Colonic mucosa (tissue), 4 donors: ENCODE measurements around the gene NSD1. TPM values are rescaled to one million over a fixed set of nuclear protein-coding genes. Genes with fewer than 3 reads are reported as not detected.

ENCODE experiments used
- DNase-seq: peaks from one replicate; pipeline ENCODE4 v3.0.0-alpha.2; 2020
- H3K27ac ChIP-seq: fragments of 200-600 bp; one replicate; pipeline ENCODE4 v1.8.0; 2021
- H3K27me3 ChIP-seq: fragments of 200-600 bp; one replicate; pipeline ENCODE4 v1.8.0; 2021
- H3K36me3 ChIP-seq: fragments of 200-600 bp; one replicate; pipeline ENCODE4 v1.8.0; 2021
- H3K4me1 ChIP-seq: fragments of 200-600 bp; one replicate; pipeline ENCODE4 v1.8.0; 2021; ENCODE audit warnings: mild to moderate bottlenecking
- H3K4me3 ChIP-seq: fragments of 200-600 bp; one replicate; pipeline ENCODE4 v1.8.0; 2021
- H3K9ac ChIP-seq, 2 donors: one replicate each; pipeline ENCODE4 v1.7.0; 2013; ENCODE audit warnings: control low read depth in 2 of 2, low read depth in 2 of 2, low read length in 2 of 2
- H3K9me3 ChIP-seq: fragments of 200-600 bp; one replicate; pipeline ENCODE4 v1.8.0; 2021
- intact Hi-C: fragments of 100-400 bp; cut with DNase I; formaldehyde crosslinking; loops from one replicate; pipeline ENCODE4 v1.14.1; 2022
- total RNA-seq, 2 donors: library from RNA; stranded (reverse); fragmentation: NEBNext Ultra II Directional in 1 of 2; extraction: Animal tissue kit (Norgen Biotek cat#: 25700) in 1 of 2; gene quantifications; one replicate each; pipeline ENCODE4 v1.2.1, GENCODE V29; 2021
- TF ChIP-seq, protein P1 (sequence below): fragments of 200-600 bp; IDR thresholded peaks from one replicate; pipeline ENCODE4 v1.8.0; 2022; ENCODE audit warnings: antibody characterized with exemption, mild to moderate bottlenecking
- donor health status: healthy.
- donor health status: DM: no; HTN: no; CAD: no.
- donor health status: DM: no; HTN: no; CAD: no.

Gene NSD1
- total RNA-seq, 2 donors from 2014 or later: 53.0 to 77.9 TPM

DNA sequence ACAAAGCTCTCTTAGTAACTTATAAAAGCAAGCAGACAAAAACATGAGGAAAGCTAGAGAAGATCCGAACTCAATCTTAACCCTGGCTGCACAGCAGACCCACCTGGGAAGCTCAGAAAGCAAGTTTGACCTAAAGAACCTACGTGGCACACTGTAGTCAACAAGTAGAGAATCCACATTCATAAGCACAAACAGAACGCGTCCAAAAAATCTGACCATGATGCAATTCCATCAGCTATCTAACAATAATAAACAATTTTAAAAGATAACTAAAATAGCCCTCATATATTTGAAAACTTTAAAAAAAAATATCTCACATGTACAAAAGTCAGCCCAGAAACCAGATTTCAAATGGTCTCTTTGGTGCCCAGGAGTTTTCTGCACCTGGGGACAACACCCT lies 213.2 kb downstream of the NSD1 start:
- no peak overlapping the region for H3K4me3 ChIP-seq
- TF ChIP-seq, protein P1, sequence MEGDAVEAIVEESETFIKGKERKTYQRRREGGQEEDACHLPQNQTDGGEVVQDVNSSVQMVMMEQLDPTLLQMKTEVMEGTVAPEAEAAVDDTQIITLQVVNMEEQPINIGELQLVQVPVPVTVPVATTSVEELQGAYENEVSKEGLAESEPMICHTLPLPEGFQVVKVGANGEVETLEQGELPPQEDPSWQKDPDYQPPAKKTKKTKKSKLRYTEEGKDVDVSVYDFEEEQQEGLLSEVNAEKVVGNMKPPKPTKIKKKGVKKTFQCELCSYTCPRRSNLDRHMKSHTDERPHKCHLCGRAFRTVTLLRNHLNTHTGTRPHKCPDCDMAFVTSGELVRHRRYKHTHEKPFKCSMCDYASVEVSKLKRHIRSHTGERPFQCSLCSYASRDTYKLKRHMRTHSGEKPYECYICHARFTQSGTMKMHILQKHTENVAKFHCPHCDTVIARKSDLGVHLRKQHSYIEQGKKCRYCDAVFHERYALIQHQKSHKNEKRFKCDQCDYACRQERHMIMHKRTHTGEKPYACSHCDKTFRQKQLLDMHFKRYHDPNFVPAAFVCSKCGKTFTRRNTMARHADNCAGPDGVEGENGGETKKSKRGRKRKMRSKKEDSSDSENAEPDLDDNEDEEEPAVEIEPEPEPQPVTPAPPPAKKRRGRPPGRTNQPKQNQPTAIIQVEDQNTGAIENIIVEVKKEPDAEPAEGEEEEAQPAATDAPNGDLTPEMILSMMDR: no peak
- no peak overlapping the region for H3K9ac ChIP-seq
- no peak for DNase-seq
- H3K4me1 ChIP-seq: peaks cover 10% of the 10 kb centered on the region
- H3K27ac ChIP-seq: no peak overlapping the region
- H3K9me3 ChIP-seq: no peaks in the 10 kb centered on the region
- intact Hi-C loops: no loop called here
- no peaks in the 10 kb centered on the region for H3K27me3 ChIP-seq
- H3K36me3 ChIP-seq: no peaks in the 10 kb centered on the region

DNA sequence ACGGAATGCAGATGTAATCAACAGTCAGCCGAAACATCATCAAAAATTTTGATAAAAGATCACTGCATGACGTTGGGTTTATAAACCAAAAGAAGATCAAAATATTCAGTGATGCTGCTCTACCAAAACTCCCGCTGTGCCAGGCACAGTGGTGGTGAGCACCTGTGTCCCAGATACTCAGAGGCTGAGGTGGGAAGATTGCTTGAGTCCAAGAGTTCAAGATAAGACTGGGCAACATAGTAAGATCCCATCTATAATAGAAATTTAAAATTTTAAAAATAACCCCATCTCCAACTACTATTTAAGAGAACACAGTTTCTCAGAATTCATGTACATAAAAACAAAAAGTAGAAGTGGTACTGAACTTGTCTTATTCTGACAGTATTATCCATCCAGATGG lies 214.1 kb downstream of the NSD1 start:
- intact Hi-C loops: no loop called here
- H3K27ac ChIP-seq: no peak overlapping the region
- no peak overlapping the region for H3K9ac ChIP-seq
- peaks cover 10% of the 10 kb centered on the region for H3K4me1 ChIP-seq
- H3K4me3 ChIP-seq: no peak overlapping the region
- DNase-seq: no peak
- no peaks in the 10 kb centered on the region for H3K36me3 ChIP-seq
- H3K27me3 ChIP-seq: no peaks in the 10 kb centered on the region
- TF ChIP-seq, protein P1: no peak
- H3K9me3 ChIP-seq: no peaks in the 10 kb centered on the region

DNA sequence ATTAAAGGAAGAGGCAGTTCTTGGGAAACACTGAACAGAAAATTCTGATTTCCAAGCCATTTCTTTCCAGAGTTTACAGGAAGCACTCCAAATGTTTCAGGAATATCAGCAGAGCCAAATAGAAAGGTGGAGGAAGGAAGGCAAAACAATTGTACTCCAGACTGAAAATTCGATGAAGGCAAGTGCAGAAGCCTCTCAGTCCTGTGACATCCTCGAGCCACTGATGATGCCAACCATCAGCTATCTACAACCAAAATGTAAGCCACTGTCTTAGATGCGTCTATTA lies 215.7 kb downstream of the NSD1 start:
- H3K27ac ChIP-seq: no peak overlapping the region
- no peaks in the 10 kb centered on the region for H3K9me3 ChIP-seq
- H3K27me3 ChIP-seq: no peaks in the 10 kb centered on the region
- no peak overlapping the region for H3K4me3 ChIP-seq
- TF ChIP-seq, protein P1: no peak
- H3K4me1 ChIP-seq: peaks cover 10% of the 10 kb centered on the region
- H3K9ac ChIP-seq: no peak overlapping the region
- no peaks in the 10 kb centered on the region for H3K36me3 ChIP-seq
- DNase-seq: no peak
- intact Hi-C loops: no loop called here

DNA sequence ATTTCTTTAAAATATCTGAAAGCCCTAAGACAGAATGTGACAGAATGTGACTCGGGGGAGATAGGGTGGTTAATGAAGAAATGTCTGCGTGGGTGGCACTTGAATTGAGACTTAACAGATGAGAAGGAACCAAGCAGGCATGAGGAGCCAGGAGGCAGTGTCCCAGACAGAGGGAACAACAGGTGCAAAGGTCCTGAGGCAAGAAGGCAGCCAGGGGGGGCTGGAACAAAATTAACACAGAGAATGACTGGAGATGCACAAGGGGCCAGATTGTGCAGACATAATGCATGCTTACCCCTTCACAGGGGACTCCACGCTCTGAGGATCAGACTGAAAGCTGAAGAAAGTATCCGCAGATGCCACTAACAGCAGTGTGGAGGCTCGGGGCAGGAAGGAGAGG lies 216.2 kb downstream of the NSD1 start:
- Histone ChIP-seq H3K36me3 (no peaks in the 10 kb centered on the region), H3K4me1 (peaks cover 10% of the 10 kb centered on the region), H3K9ac (no peak overlapping the region), H3K27ac (no peak overlapping the region), H3K9me3 (no peaks in the 10 kb centered on the region), H3K4me3 (no peak overlapping the region), H3K27me3 (no peaks in the 10 kb centered on the region)
- intact Hi-C loops: no loop called here
- no peak for DNase-seq
- TF ChIP-seq, protein P1: no peak

Other genes with a start within 250 kb of the NSD1 start
- gene HK3, start 234.4 kb upstream of the NSD1 start, total RNA-seq: 1 to 10 TPM; 1.6 to 3.0 TPM
- gene UIMC1, start 127.0 kb upstream of the NSD1 start, total RNA-seq: 10 to 100 TPM; 30.0 to 31.6 TPM
- 10 to 100 TPM in 1 of 2 donors, 1 to 10 TPM in 1; 9.1 to 11.2 TPM for gene ZNF346, start 111.1 kb upstream of the NSD1 start, total RNA-seq
- 100 to 1,000 TPM in 1 of 2 donors, 10 to 100 TPM in 1; 58.7 to 118 TPM for gene FGFR4, start 46.9 kb upstream of the NSD1 start, total RNA-seq
- 10 to 100 TPM; 32.9 to 39.5 TPM for gene RAB24, start 169.9 kb downstream of the NSD1 start, total RNA-seq
- gene PRELID1, start 170.0 kb downstream of the NSD1 start, total RNA-seq: 100 to 1,000 TPM; 245 to 396 TPM
- gene MXD3, start 178.1 kb downstream of the NSD1 start, total RNA-seq: 10 to 100 TPM in 1 of 2 donors, 1 to 10 TPM in 1; 9.3 to 36.4 TPM
- gene LMAN2, start 217.9 kb downstream of the NSD1 start, total RNA-seq: 100 to 1,000 TPM; 137 to 185 TPM
- 10 to 100 TPM in 1 of 2 donors, 1 to 10 TPM in 1; 9.1 to 10.1 TPM for gene RGS14, start 224.2 kb downstream of the NSD1 start, total RNA-seq